Breast epithelium (tissue), 3 donors: Measurements from ENCODE around the gene MOSMO.

ENCODE experiments used
- POLR2A ChIP-seq: fragments of 450-650 bp; IDR thresholded peaks from one replicate; pipeline ENCODE4 v1.6.1; 2016; ENCODE audit warnings: antibody characterized with exemption, mild to moderate bottlenecking, moderate library complexity
- TF ChIP-seq, protein P1 (sequence below), 3 donors: fragments of 450-650 bp; IDR thresholded peaks; one replicate each; pipeline ENCODE4 v1.5.1; 2016 to 2017; ENCODE audit warnings: antibody characterized with exemption in 3 of 3, mild to moderate bottlenecking in 3 of 3, moderate library complexity in 3 of 3

DNA sequence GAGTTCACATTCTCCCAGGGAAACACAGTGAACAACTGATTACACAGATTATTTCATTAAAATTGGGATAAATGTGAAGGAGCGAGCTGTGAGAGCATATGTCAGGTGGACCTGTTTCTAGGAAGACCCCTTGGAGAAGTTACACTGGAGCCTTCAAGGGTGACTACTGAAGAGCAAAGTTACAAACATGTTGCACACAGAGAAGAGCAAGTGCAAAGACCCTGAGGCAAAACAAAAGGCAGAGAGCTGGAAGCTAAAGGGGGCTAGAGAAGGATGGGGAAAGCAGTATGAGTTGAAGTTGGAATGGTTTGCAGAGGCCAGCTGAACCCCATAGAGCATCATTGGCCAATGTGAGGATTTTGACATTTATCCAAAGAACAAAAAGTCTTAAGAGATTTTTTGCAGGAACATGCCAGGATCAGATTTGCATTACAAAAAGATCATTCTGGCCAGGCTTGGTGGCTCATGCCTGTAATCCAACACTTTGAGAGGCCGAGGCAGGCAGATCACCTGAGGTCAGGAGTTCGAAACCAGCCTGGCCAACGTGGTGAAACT, 21.1 kb upstream of the MOSMO start:
- TF ChIP-seq, protein P1, sequence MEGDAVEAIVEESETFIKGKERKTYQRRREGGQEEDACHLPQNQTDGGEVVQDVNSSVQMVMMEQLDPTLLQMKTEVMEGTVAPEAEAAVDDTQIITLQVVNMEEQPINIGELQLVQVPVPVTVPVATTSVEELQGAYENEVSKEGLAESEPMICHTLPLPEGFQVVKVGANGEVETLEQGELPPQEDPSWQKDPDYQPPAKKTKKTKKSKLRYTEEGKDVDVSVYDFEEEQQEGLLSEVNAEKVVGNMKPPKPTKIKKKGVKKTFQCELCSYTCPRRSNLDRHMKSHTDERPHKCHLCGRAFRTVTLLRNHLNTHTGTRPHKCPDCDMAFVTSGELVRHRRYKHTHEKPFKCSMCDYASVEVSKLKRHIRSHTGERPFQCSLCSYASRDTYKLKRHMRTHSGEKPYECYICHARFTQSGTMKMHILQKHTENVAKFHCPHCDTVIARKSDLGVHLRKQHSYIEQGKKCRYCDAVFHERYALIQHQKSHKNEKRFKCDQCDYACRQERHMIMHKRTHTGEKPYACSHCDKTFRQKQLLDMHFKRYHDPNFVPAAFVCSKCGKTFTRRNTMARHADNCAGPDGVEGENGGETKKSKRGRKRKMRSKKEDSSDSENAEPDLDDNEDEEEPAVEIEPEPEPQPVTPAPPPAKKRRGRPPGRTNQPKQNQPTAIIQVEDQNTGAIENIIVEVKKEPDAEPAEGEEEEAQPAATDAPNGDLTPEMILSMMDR (IDR thresholded peaks at IDR 0.05), result no peak
- TF ChIP-seq POLR2A, result no peak
